ENCODE data around the gene TK1. TPM values are rescaled to one million over a fixed set of nuclear protein-coding genes. Genes with fewer than 3 reads are reported as not detected.

Gene TK1
- total RNA-seq, 1 experiment from 2014 or later: 340 TPM

- intact Hi-C loops (cut with micrococcal nuclease): no loop called here
- H3K9me3 ChIP-seq (ENCODE audit: low read length): no peaks in the 10 kb centered on the region
- ATAC-seq: no peak
- H3K4me3 ChIP-seq (ENCODE audit: low read length): no peak overlapping the region
- TF ChIP-seq EZH2 (IDR thresholded peaks at IDR 0.05; ENCODE audit: low read length, unreplicated experiment) (no peak), CTCF (conservative IDR thresholded peaks at IDR 0.05; ENCODE audit: low read depth, low read length) (no peak), EZH2phosphoT487 (IDR thresholded peaks at IDR 0.05; ENCODE audit: borderline replicate concordance, low read length) (no peak)
- no peaks in the 10 kb centered on the region for H3F3A ChIP-seq (ENCODE audit: low read length, unreplicated experiment)
- H3K36me3 ChIP-seq (ENCODE audit: low read depth, low read length): peaks cover 16% of the 10 kb centered on the region; the same call in 1 of the 2 replicates
- H2AFZ ChIP-seq (ENCODE audit: low read length): no peak overlapping the region
- DNase-seq: no peak
- H3K4me1 ChIP-seq (ENCODE audit: insufficient read depth, low read length): no peaks in the 10 kb centered on the region
- no peaks in the 10 kb centered on the region for H3K9me2 ChIP-seq (replicated peaks; ENCODE audit: low read length)
- no peak overlapping the region for H3K4me2 ChIP-seq (ENCODE audit: low read length)
- H3K27me3 ChIP-seq (ENCODE audit: low read length): no peaks in the 10 kb centered on the region
- peaks cover 7% of the 10 kb centered on the region; the same call in 1 of the 2 replicates for H3K79me2 ChIP-seq (ENCODE audit: low read length)
- H4K20me1 ChIP-seq (ENCODE audit: low read length): no peaks in the 10 kb centered on the region
- no TSS peak for BruUV-seq (replicated peaks)
- POLR2A ChIA-PET (ENCODE audit: unreplicated experiment): no interaction called here
- H3K27ac ChIP-seq (ENCODE audit: low read length): no peak overlapping the region
- CTCF ChIA-PET: no interaction called here
- H3K9ac ChIP-seq (ENCODE audit: low read length): no peak overlapping the region
Measured at GRCh38 chr17:78205124-78205775, 18.4 kb upstream of the TK1 start.

GRCh38 chr17:78204387-78205123, 17.7 kb upstream of the TK1 start:
- intact Hi-C loops (cut with micrococcal nuclease): no loop called here
- ATAC-seq (no peak; the same call in 1 of the 2 replicates), DNase-seq (no peak)
- no peak overlapping the region for H3K27ac ChIP-seq (ENCODE audit: low read length)
- peaks cover 12% of the 10 kb centered on the region for H3K79me2 ChIP-seq (ENCODE audit: low read length)
- ChIA-PET CTCF (no interaction called here), POLR2A (ENCODE audit: unreplicated experiment) (no interaction called here)
- H3F3A ChIP-seq (ENCODE audit: low read length, unreplicated experiment): no peaks in the 10 kb centered on the region
- TF ChIP-seq EZH2 (IDR thresholded peaks at IDR 0.05; ENCODE audit: low read length, unreplicated experiment) (no peak), CTCF (conservative IDR thresholded peaks at IDR 0.05; ENCODE audit: low read depth, low read length) (no peak), EZH2phosphoT487 (IDR thresholded peaks at IDR 0.05; ENCODE audit: borderline replicate concordance, low read length) (no peak)
- peaks cover 3% of the 10 kb centered on the region for H3K4me1 ChIP-seq (ENCODE audit: insufficient read depth, low read length)
- no peak overlapping the region for H3K9ac ChIP-seq (ENCODE audit: low read length)
- no peaks in the 10 kb centered on the region for H3K9me3 ChIP-seq (ENCODE audit: low read length)
- H3K36me3 ChIP-seq (ENCODE audit: low read depth, low read length): peaks cover 16% of the 10 kb centered on the region; the same call in 1 of the 2 replicates
- BruUV-seq (replicated peaks): no TSS peak
- no peaks in the 10 kb centered on the region for H3K27me3 ChIP-seq (ENCODE audit: low read length)
- H3K4me2 ChIP-seq (ENCODE audit: low read length): no peak overlapping the region
- no peaks in the 10 kb centered on the region for H4K20me1 ChIP-seq (ENCODE audit: low read length)
- no peak overlapping the region for H2AFZ ChIP-seq (ENCODE audit: low read length)
- no peaks in the 10 kb centered on the region for H3K9me2 ChIP-seq (replicated peaks; ENCODE audit: low read length)
- no peak overlapping the region for H3K4me3 ChIP-seq (ENCODE audit: low read length)

GRCh38 chr17:78202666-78203065, 15.8 kb upstream of the TK1 start:
- no peak overlapping the region for H3K4me2 ChIP-seq (ENCODE audit: low read length)
- H3K4me3 ChIP-seq (ENCODE audit: low read length): no peak overlapping the region
- H3K36me3 ChIP-seq (ENCODE audit: low read depth, low read length): peaks cover 22% of the 10 kb centered on the region
- POLR2A ChIA-PET (ENCODE audit: unreplicated experiment): no interaction called here
- no peaks in the 10 kb centered on the region for H4K20me1 ChIP-seq (ENCODE audit: low read length)
- BruUV-seq (replicated peaks): no TSS peak
- no peaks in the 10 kb centered on the region for H3K9me2 ChIP-seq (replicated peaks; ENCODE audit: low read length)
- H3K9me3 ChIP-seq (ENCODE audit: low read length): no peaks in the 10 kb centered on the region
- H3K4me1 ChIP-seq (ENCODE audit: insufficient read depth, low read length): peaks cover 18% of the 10 kb centered on the region
- no peak overlapping the region for H3K9ac ChIP-seq (ENCODE audit: low read length)
- TF ChIP-seq EZH2phosphoT487 (IDR thresholded peaks at IDR 0.05; ENCODE audit: borderline replicate concordance, low read length) (no peak), EZH2 (IDR thresholded peaks at IDR 0.05; ENCODE audit: low read length, unreplicated experiment) (no peak), CTCF (conservative IDR thresholded peaks at IDR 0.05; ENCODE audit: low read depth, low read length) (no peak)
- no peak overlapping the region for H2AFZ ChIP-seq (ENCODE audit: low read length)
- no peak for DNase-seq
- H3F3A ChIP-seq (ENCODE audit: low read length, unreplicated experiment): peaks cover 7% of the 10 kb centered on the region
- H3K79me2 ChIP-seq (ENCODE audit: low read length): peaks cover 13% of the 10 kb centered on the region
- CTCF ChIA-PET: interaction anchor here (0.5 kb wide), 1 partner anchor 115 kb away, joined by 3 read pairs; no protein-coding TSS in a partner anchor
- intact Hi-C loops (cut with micrococcal nuclease): no loop called here
- ATAC-seq: no peak
- H3K27me3 ChIP-seq (ENCODE audit: low read length): no peaks in the 10 kb centered on the region
- H3K27ac ChIP-seq (ENCODE audit: low read length): no peak overlapping the region

Measured in PC-3 (cell line).